Caco-2 (cell line): Measurements from ENCODE around the gene PSIP1. TPM values are rescaled to one million over a fixed set of nuclear protein-coding genes. Genes with fewer than 3 reads are reported as not detected.

ENCODE experiments used
- BruUV-seq: library from RNA; stranded (reverse); fragments of 400-500 nt; replicated peaks from 2 replicates; lab custom pipeline; 2021; lab: Mats Ljungman, UMichigan
- CTCF ChIA-PET: fragments of 300-600 bp; sonication (Branson Sonifier 250); formaldehyde crosslinking; loops from one replicate; lab custom pipeline; 2022; ENCODE audit warnings: antibody characterized with exemption; lab: Charles Lee
- POLR2A ChIA-PET: fragments of 300-600 bp; sonication (Branson Sonifier 250); formaldehyde crosslinking; loops from one replicate; lab custom pipeline; 2022; ENCODE audit warnings: antibody characterized with exemption; lab: Charles Lee
- DNase-seq, 2 experiments: peaks; one replicate each; pipeline versions ENCODE4 v3.0.0 to v3.0.0-alpha.2; 2020 to 2022
- H3K27me3 ChIP-seq: replicated peaks from 2 replicates; pipeline ENCODE4 v1.6.0; 2011; ENCODE audit warnings: low read length; ENCODE audit not compliant: control insufficient read depth, insufficient read depth
- H3K36me3 ChIP-seq: 2 replicates; pipeline ENCODE4 v1.5.1; 2011; ENCODE audit warnings: low read length; ENCODE audit not compliant: control insufficient read depth, insufficient read depth
- H3K4me1 ChIP-seq: fragments of 250-450 bp; sonication (Bioruptor Pico); 2 replicates; pipeline ENCODE4 v1.5.1; 2020; ENCODE audit warnings: mild to moderate bottlenecking
- H3K4me3 ChIP-seq: 2 replicates; pipeline ENCODE4 v1.5.1; 2011; ENCODE audit warnings: low read depth, mild to moderate bottlenecking, control low read depth, low read length
- H3K9me3 ChIP-seq: fragments of 250-450 bp; sonication (Bioruptor Pico); 2 replicates; pipeline ENCODE4 v1.5.1; 2020; ENCODE audit warnings: mild to moderate bottlenecking, moderate library complexity
- H3K27ac Mint-ChIP-seq: one replicate; pipeline ENCODE4 v1.8.0; 2022; ENCODE audit warnings: mixed read lengths; ENCODE audit not compliant: unreplicated experiment
- H3K27me3 Mint-ChIP-seq: one replicate; pipeline ENCODE4 v1.8.0; 2022; ENCODE audit warnings: mixed read lengths; ENCODE audit not compliant: insufficient read depth, unreplicated experiment
- H3K36me3 Mint-ChIP-seq: one replicate; pipeline ENCODE4 v1.8.0; 2022; ENCODE audit warnings: mild to moderate bottlenecking, mixed read lengths; ENCODE audit not compliant: insufficient read depth, unreplicated experiment
- H3K4me1 Mint-ChIP-seq: one replicate; pipeline ENCODE4 v1.8.0; 2022; ENCODE audit warnings: low read depth, mixed read lengths; ENCODE audit not compliant: unreplicated experiment
- H3K4me3 Mint-ChIP-seq: one replicate; pipeline ENCODE4 v1.8.0; 2022; ENCODE audit warnings: mild to moderate bottlenecking, moderate library complexity, mixed read lengths; ENCODE audit not compliant: unreplicated experiment
- H3K9me3 Mint-ChIP-seq: one replicate; pipeline ENCODE4 v1.8.0; 2022; ENCODE audit warnings: mixed read lengths; ENCODE audit not compliant: unreplicated experiment
- CTCF ChIP-seq, 2 experiments: fragments of 200-600 bp in 1 of 2; IDR thresholded peaks; 1 replicate in 1 of 2; 2 replicates in 1 of 2; pipeline versions ENCODE4 v1.5.1 to v1.8.0; 2011 to 2022; ENCODE audit warnings: antibody characterized with exemption in 1 of 2, control low read depth in 1 of 2, inconsistent platforms in 1 of 2, low read depth in 1 of 2, low read length in 1 of 2, mild to moderate bottlenecking in 1 of 2, moderate library complexity in 1 of 2; ENCODE audit not compliant: insufficient read depth in 1 of 2, severe bottlenecking in 1 of 2, unreplicated experiment in 1 of 2
- intact Hi-C: fragments of 100-400 bp; cut with micrococcal nuclease; formaldehyde crosslinking; loops from one replicate; pipeline ENCODE4 v1.10.0; 2022; ENCODE audit not compliant: unreplicated experiment
- total RNA-seq: library from RNA; stranded (reverse); gene quantifications from 2 replicates; pipeline ENCODE4 v1.2.3, GENCODE V29; 2022

Gene PSIP1
- total RNA-seq, 1 experiment from 2014 or later, result 54.1 TPM

- H3K4me1 Mint-ChIP-seq, result no peaks in the 10 kb centered on the region
- Histone ChIP-seq H3K4me1 (no peaks in the 10 kb centered on the region), H3K27me3 (no peaks in the 10 kb centered on the region), H3K36me3 (no peaks in the 10 kb centered on the region), H3K4me3 (no peak overlapping the region), H3K9me3 (no peaks in the 10 kb centered on the region)
- peak in 1 of 2 experiments; percentile 44 for TF ChIP-seq CTCF (IDR thresholded peaks at IDR 0.05; ENCODE audit: insufficient read depth in 1 of 2, low read depth in 1 of 2, low read length in 1 of 2, severe bottlenecking in 1 of 2, unreplicated experiment in 1 of 2)
- ChIA-PET POLR2A (no interaction called here), CTCF (interaction anchor here (0.6 kb wide), 1 partner anchor 18 kb away, joined by 3 read pairs; no protein-coding TSS in a partner anchor)
- H3K9me3 Mint-ChIP-seq, result no peaks in the 10 kb centered on the region
- peak in 1 of 2 experiments; percentile 8 for DNase-seq
- no TSS peak for BruUV-seq
- peaks cover 13% of the 10 kb centered on the region for H3K36me3 Mint-ChIP-seq
- intact Hi-C loops, result no loop called here
- H3K27ac Mint-ChIP-seq, result no peak overlapping the region
- H3K4me3 Mint-ChIP-seq, result no peak overlapping the region
- no peaks in the 10 kb centered on the region for H3K27me3 Mint-ChIP-seq
These were observed 24.7 kb downstream of the PSIP1 start for GRCh38 chr9:15485836-15486666.

GRCh38 chr9:15484802-15485201, 26.0 kb downstream of the PSIP1 start:
- H3K4me3 Mint-ChIP-seq, result no peak overlapping the region
- Histone ChIP-seq H3K9me3 (no peaks in the 10 kb centered on the region), H3K36me3 (no peaks in the 10 kb centered on the region), H3K27me3 (no peaks in the 10 kb centered on the region), H3K4me1 (peaks cover 6% of the 10 kb centered on the region), H3K4me3 (no peak overlapping the region)
- H3K27me3 Mint-ChIP-seq, result no peaks in the 10 kb centered on the region
- BruUV-seq, result no TSS peak
- H3K4me1 Mint-ChIP-seq, result peaks cover 6% of the 10 kb centered on the region
- POLR2A ChIA-PET, result no interaction called here
- CTCF ChIA-PET, result no interaction called here
- intact Hi-C loops, result no loop called here
- no peak for TF ChIP-seq CTCF (IDR thresholded peaks at IDR 0.05; ENCODE audit: insufficient read depth in 1 of 2, low read depth in 1 of 2, low read length in 1 of 2, severe bottlenecking in 1 of 2, unreplicated experiment in 1 of 2)
- no peaks in the 10 kb centered on the region for H3K9me3 Mint-ChIP-seq
- H3K36me3 Mint-ChIP-seq, result peaks cover 13% of the 10 kb centered on the region
- no peak for DNase-seq
- no peak overlapping the region for H3K27ac Mint-ChIP-seq

- ChIA-PET CTCF (no interaction called here), POLR2A (no interaction called here)
- peaks cover 7% of the 10 kb centered on the region for H3K4me1 ChIP-seq
- H3K27me3 ChIP-seq, result no peaks in the 10 kb centered on the region
- Mint-ChIP-seq H3K27me3 (no peaks in the 10 kb centered on the region), H3K4me1 (peaks cover 7% of the 10 kb centered on the region), H3K4me3 (no peak overlapping the region), H3K9me3 (no peaks in the 10 kb centered on the region), H3K36me3 (peaks cover 13% of the 10 kb centered on the region), H3K27ac (no peak overlapping the region)
- BruUV-seq, result no TSS peak
- H3K4me3 ChIP-seq, result no peak overlapping the region
- H3K36me3 ChIP-seq, result no peaks in the 10 kb centered on the region
- H3K9me3 ChIP-seq, result no peaks in the 10 kb centered on the region
- intact Hi-C loops, result no loop called here
- TF ChIP-seq CTCF (IDR thresholded peaks at IDR 0.05; ENCODE audit: insufficient read depth in 1 of 2, low read depth in 1 of 2, low read length in 1 of 2, severe bottlenecking in 1 of 2, unreplicated experiment in 1 of 2), result no peak
- no peak for DNase-seq
These were observed 28.6 kb downstream of the PSIP1 start for GRCh38 chr9:15482146-15482545.
